ENCODE data around the gene PDIA2.

Gene PDIA2

GRCh38 chr16:290015-290680 lies 7.2 kb downstream of the PDIA2 start:
- no peak overlapping the region for H2AFZ ChIP-seq (ENCODE audit: low read depth, low read length)
- H3K36me3 ChIP-seq (replicated peaks; ENCODE audit: low read depth, low read length), result peaks cover 15% of the 10 kb centered on the region
- H4K20me1 ChIP-seq (ENCODE audit: insufficient read depth, low read length), result no peaks in the 10 kb centered on the region
- H3K79me2 ChIP-seq (ENCODE audit: low read length), result no peaks in the 10 kb centered on the region
- H3K4me2 ChIP-seq (ENCODE audit: low read length), result no peak overlapping the region
- H3K4me1 ChIP-seq (ENCODE audit: low read length), result no peaks in the 10 kb centered on the region
- H3K27ac ChIP-seq (ENCODE audit: low read length), result no peak overlapping the region
- H3K27me3 ChIP-seq (ENCODE audit: low read depth, low read length), result no peaks in the 10 kb centered on the region
- no peak overlapping the region for H3K4me3 ChIP-seq (ENCODE audit: low read length)
- H3K9ac ChIP-seq (ENCODE audit: low read length), result no peak overlapping the region
- no peaks in the 10 kb centered on the region for H3K9me3 ChIP-seq (ENCODE audit: insufficient read depth, low read length)
- TF ChIP-seq CTCF (IDR thresholded peaks at IDR 0.05; ENCODE audit: low read depth, low read length) (no peak), EZH2phosphoT487 (IDR thresholded peaks at IDR 0.05; ENCODE audit: low read depth) (no peak)

GRCh38 chr16:290681-291405 lies 7.9 kb downstream of the PDIA2 start:
- Histone ChIP-seq H3K27me3 (ENCODE audit: low read depth, low read length) (no peaks in the 10 kb centered on the region), H3K36me3 (replicated peaks; ENCODE audit: low read depth, low read length) (peaks cover 11% of the 10 kb centered on the region), H3K4me3 (ENCODE audit: low read length) (no peak overlapping the region), H2AFZ (ENCODE audit: low read depth, low read length) (no peak overlapping the region), H3K9me3 (ENCODE audit: insufficient read depth, low read length) (no peaks in the 10 kb centered on the region), H4K20me1 (ENCODE audit: insufficient read depth, low read length) (no peaks in the 10 kb centered on the region), H3K9ac (ENCODE audit: low read length) (no peak overlapping the region), H3K27ac (ENCODE audit: low read length) (no peak overlapping the region), H3K4me2 (ENCODE audit: low read length) (no peak overlapping the region), H3K79me2 (ENCODE audit: low read length) (no peaks in the 10 kb centered on the region), H3K4me1 (ENCODE audit: low read length) (no peaks in the 10 kb centered on the region)
- TF ChIP-seq EZH2phosphoT487 (IDR thresholded peaks at IDR 0.05; ENCODE audit: low read depth), result no peak
- TF ChIP-seq CTCF (IDR thresholded peaks at IDR 0.05; ENCODE audit: low read depth, low read length), result no peak

GRCh38 chr16:291539-291938 lies 8.6 kb downstream of the PDIA2 start:
- Histone ChIP-seq H3K27me3 (ENCODE audit: low read depth, low read length) (no peaks in the 10 kb centered on the region), H3K9me3 (ENCODE audit: insufficient read depth, low read length) (no peaks in the 10 kb centered on the region), H3K79me2 (ENCODE audit: low read length) (no peaks in the 10 kb centered on the region), H3K36me3 (replicated peaks; ENCODE audit: low read depth, low read length) (peaks cover 7% of the 10 kb centered on the region), H3K27ac (ENCODE audit: low read length) (no peak overlapping the region), H3K9ac (ENCODE audit: low read length) (no peak overlapping the region), H3K4me1 (ENCODE audit: low read length) (no peaks in the 10 kb centered on the region), H3K4me2 (ENCODE audit: low read length) (no peak overlapping the region), H4K20me1 (ENCODE audit: insufficient read depth, low read length) (no peaks in the 10 kb centered on the region), H3K4me3 (ENCODE audit: low read length) (no peak overlapping the region), H2AFZ (ENCODE audit: low read depth, low read length) (no peak overlapping the region)
- TF ChIP-seq EZH2phosphoT487 (IDR thresholded peaks at IDR 0.05; ENCODE audit: low read depth) (no peak), CTCF (IDR thresholded peaks at IDR 0.05; ENCODE audit: low read depth, low read length) (no peak)

GRCh38 chr16:293043-293775 lies 10.2 kb downstream of the PDIA2 start:
- TF ChIP-seq CTCF (IDR thresholded peaks at IDR 0.05; ENCODE audit: low read depth, low read length) (no peak), EZH2phosphoT487 (IDR thresholded peaks at IDR 0.05; ENCODE audit: low read depth) (no peak)

More at GRCh38 chr16:293043-293775, 10.2 kb downstream of the PDIA2 start:
- Histone ChIP-seq H3K27ac (ENCODE audit: low read length) (no peak overlapping the region), H3K79me2 (ENCODE audit: low read length) (no peaks in the 10 kb centered on the region), H3K4me3 (ENCODE audit: low read length) (no peak overlapping the region), H3K9me3 (ENCODE audit: insufficient read depth, low read length) (no peaks in the 10 kb centered on the region), H2AFZ (ENCODE audit: low read depth, low read length) (no peak overlapping the region), H3K9ac (ENCODE audit: low read length) (no peak overlapping the region), H3K36me3 (replicated peaks; ENCODE audit: low read depth, low read length) (no peaks in the 10 kb centered on the region), H3K4me2 (ENCODE audit: low read length) (no peak overlapping the region), H3K27me3 (ENCODE audit: low read depth, low read length) (no peaks in the 10 kb centered on the region), H3K4me1 (ENCODE audit: low read length) (no peaks in the 10 kb centered on the region), H4K20me1 (ENCODE audit: insufficient read depth, low read length) (no peaks in the 10 kb centered on the region)
